NCI-H2107 (cell line): ENCODE measurements around the gene USHBP1.

Experiments
- DNase-seq: peaks from one replicate; lab custom pipeline; 2025; lab: John Stamatoyannopoulos, UW

USHBP1 gene

GRCh38 chr19:17240062-17240752 lies 24.3 kb downstream of the USHBP1 start:
- no peak for DNase-seq

- DNase-seq = no peak
Observed at GRCh38 chr19:17237747-17238706, 26.5 kb downstream of the USHBP1 start.

GRCh38 chr19:17236811-17237543 lies 27.6 kb downstream of the USHBP1 start:
- DNase-seq = no peak

- no peak for DNase-seq
Observed at GRCh38 chr19:17235971-17236777, 28.4 kb downstream of the USHBP1 start.

- no peak for DNase-seq
Observed at GRCh38 chr19:17235300-17235970, 29.1 kb downstream of the USHBP1 start.

GRCh38 chr19:17234911-17235299 lies 29.6 kb downstream of the USHBP1 start:
- DNase-seq = peak; percentile 18

GRCh38 chr19:17232258-17232657 lies 32.3 kb downstream of the USHBP1 start:
- no peak for DNase-seq

GRCh38 chr19:17229890-17230289 lies 34.7 kb downstream of the USHBP1 start:
- no peak for DNase-seq

- DNase-seq = no peak
Observed at GRCh38 chr19:17227798-17228367, 36.7 kb downstream of the USHBP1 start.

GRCh38 chr19:17226002-17226933 lies 38.3 kb downstream of the USHBP1 start, which contains the start of gene OCEL1:
Gene OCEL1, plus strand, starts transcription at chr19:17226226. Its CDS starts 22 bp downstream, at chr19:17226248.
- DNase-seq = peak; percentile 94

- no peak for DNase-seq
Observed at GRCh38 chr19:17225053-17225452, 39.5 kb downstream of the USHBP1 start.

GRCh38 chr19:17220207-17220758 lies 44.3 kb downstream of the USHBP1 start:
- DNase-seq = no peak

GRCh38 chr19:17219286-17219685 lies 45.3 kb downstream of the USHBP1 start:
- DNase-seq = no peak

- no peak for DNase-seq
Observed at GRCh38 chr19:17216058-17216670, 48.4 kb downstream of the USHBP1 start.

- peak; percentile 75 for DNase-seq
Observed at GRCh38 chr19:17215127-17215971, 49.2 kb downstream of the USHBP1 start, which contains the start of gene USE1. Gene USE1, plus strand, starts transcription at chr19:17215357. Its CDS starts 49 bp downstream, at chr19:17215406.

- DNase-seq = no peak
Observed at GRCh38 chr19:17214508-17215126, 49.9 kb downstream of the USHBP1 start.

GRCh38 chr19:17213334-17213733 lies 51.2 kb downstream of the USHBP1 start:
- no peak for DNase-seq
